Suprapubic skin (tissue), 4 donors: ENCODE measurements around the gene LIPC. TPM values are rescaled to one million over a fixed set of nuclear protein-coding genes. Genes with fewer than 3 reads are reported as not detected.

Experiments
- DNase-seq, 2 donors: peaks; one replicate each; pipeline ENCODE4 v3.0.0-alpha.2; 2019; ENCODE audit warnings: low spot score in 2 of 2
- H3K27ac ChIP-seq: fragments of 200-600 bp; sonication (generic); one replicate; pipeline ENCODE4 v1.5.1; 2019
- H3K27me3 ChIP-seq: fragments of 200-600 bp; sonication (generic); one replicate; pipeline ENCODE4 v1.5.1; 2019
- H3K36me3 ChIP-seq: fragments of 200-600 bp; sonication (generic); one replicate; pipeline ENCODE4 v1.5.1; 2019
- H3K4me1 ChIP-seq: fragments of 200-600 bp; sonication (generic); one replicate; pipeline ENCODE4 v1.5.1; 2019
- H3K4me3 ChIP-seq: fragments of 200-600 bp; sonication (generic); one replicate; pipeline ENCODE4 v1.5.1; 2019; ENCODE audit warnings: mild to moderate bottlenecking
- H3K9me3 ChIP-seq: fragments of 200-600 bp; sonication (generic); one replicate; pipeline ENCODE4 v1.5.1; 2019
- EP300 ChIP-seq: sonication (generic); formaldehyde crosslinking; IDR thresholded peaks from one replicate; pipeline ENCODE4 v1.6.1; 2017; ENCODE audit warnings: antibody characterized with exemption
- POLR2A ChIP-seq, 2 donors: fragments of 450-650 bp; IDR thresholded peaks; one replicate each; pipeline ENCODE4 v1.6.1; 2017; ENCODE audit warnings: antibody characterized with exemption in 2 of 2, mild to moderate bottlenecking in 2 of 2, moderate library complexity in 2 of 2
- POLR2AphosphoS5 ChIP-seq, 3 donors: sonication (generic); formaldehyde crosslinking; IDR thresholded peaks; one replicate each; pipeline ENCODE4 v1.6.1; 2017; ENCODE audit warnings: antibody characterized with exemption in 3 of 3
- WGBS: methylation state at CpG from one replicate; pipeline ENCODE4 v1.1.5; 2018; 5-methylcytosine and 5-hydroxymethylcytosine counted together
- total RNA-seq, 4 donors: library from RNA; depleted of rRNA; stranded (reverse); fragments of >200 nt; gene quantifications; one replicate each; pipeline ENCODE4 v1.1.0, GENCODE V29; 2016
- TF ChIP-seq, protein P1 (sequence below), 2 donors: fragments of 200-600 bp in 1 of 2; fragments of 450-650 bp in 1 of 2; sonication (generic) in 1 of 2; IDR thresholded peaks; one replicate each; pipeline ENCODE4 v1.5.1; 2016 to 2019; ENCODE audit warnings: antibody characterized with exemption in 2 of 2, mild to moderate bottlenecking in 1 of 2, moderate library complexity in 1 of 2

Gene LIPC
- total RNA-seq, 4 donors from 2014 or later: 0.26 to 0.96 TPM; not detected in 2

DNA sequence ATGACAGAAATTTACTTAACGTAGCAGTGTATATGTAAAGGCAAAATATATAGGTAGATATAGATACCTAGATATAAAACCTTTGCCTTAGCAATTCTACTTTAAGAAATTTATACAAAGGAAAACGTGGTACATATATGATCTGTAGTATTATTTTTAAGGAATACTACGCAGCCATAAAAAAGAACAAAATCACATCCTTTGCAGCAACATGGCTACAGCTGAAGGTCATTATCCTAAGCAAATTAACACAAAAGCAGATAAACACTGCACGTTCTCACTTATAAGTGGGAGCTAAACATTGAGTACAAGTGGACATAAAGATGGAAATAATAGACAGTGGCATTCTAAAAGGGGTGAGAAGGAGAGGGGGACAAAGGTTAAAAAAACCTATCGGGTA lies 14.8 kb upstream of the LIPC start:
- no peak for DNase-seq
- no peak for TF ChIP-seq POLR2A (IDR thresholded peaks at IDR 0.05)
- no peak for TF ChIP-seq EP300
- no peak for TF ChIP-seq POLR2AphosphoS5 (IDR thresholded peaks at IDR 0.05)
- TF ChIP-seq, protein P1, sequence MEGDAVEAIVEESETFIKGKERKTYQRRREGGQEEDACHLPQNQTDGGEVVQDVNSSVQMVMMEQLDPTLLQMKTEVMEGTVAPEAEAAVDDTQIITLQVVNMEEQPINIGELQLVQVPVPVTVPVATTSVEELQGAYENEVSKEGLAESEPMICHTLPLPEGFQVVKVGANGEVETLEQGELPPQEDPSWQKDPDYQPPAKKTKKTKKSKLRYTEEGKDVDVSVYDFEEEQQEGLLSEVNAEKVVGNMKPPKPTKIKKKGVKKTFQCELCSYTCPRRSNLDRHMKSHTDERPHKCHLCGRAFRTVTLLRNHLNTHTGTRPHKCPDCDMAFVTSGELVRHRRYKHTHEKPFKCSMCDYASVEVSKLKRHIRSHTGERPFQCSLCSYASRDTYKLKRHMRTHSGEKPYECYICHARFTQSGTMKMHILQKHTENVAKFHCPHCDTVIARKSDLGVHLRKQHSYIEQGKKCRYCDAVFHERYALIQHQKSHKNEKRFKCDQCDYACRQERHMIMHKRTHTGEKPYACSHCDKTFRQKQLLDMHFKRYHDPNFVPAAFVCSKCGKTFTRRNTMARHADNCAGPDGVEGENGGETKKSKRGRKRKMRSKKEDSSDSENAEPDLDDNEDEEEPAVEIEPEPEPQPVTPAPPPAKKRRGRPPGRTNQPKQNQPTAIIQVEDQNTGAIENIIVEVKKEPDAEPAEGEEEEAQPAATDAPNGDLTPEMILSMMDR (IDR thresholded peaks at IDR 0.05): no peak
- H3K27me3 ChIP-seq: no peaks in the 10 kb centered on the region
- no peaks in the 10 kb centered on the region for H3K9me3 ChIP-seq
- H3K4me1 ChIP-seq: no peaks in the 10 kb centered on the region
- no peaks in the 10 kb centered on the region for H3K36me3 ChIP-seq
- H3K4me3 ChIP-seq: no peak overlapping the region
- H3K27ac ChIP-seq: no peak overlapping the region
- WGBS: 71% methylated on average over 5 of the region's 5 CpGs

DNA sequence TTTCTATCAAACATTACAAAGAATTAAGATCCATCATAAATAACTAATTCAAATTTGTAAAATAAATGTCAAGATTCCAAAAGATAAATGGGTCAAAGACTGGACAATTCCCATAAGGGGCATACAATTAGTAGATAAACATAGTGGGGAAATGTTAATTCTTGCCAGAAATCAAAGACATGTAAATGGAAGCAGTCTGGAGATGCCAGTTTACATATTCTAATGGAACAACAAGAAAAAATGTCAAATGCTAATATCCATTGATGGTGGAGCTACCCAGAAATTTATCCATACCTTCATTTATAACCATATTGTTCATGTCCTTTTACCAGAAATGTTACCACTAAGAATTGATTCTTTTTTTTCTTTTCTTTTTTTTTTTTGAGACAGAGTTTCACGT lies 13.7 kb upstream of the LIPC start:
- Histone ChIP-seq H3K27ac (no peak overlapping the region), H3K4me1 (no peaks in the 10 kb centered on the region), H3K9me3 (no peaks in the 10 kb centered on the region), H3K4me3 (no peak overlapping the region), H3K27me3 (no peaks in the 10 kb centered on the region), H3K36me3 (no peaks in the 10 kb centered on the region)
- no peak for TF ChIP-seq EP300
- no peak for TF ChIP-seq POLR2AphosphoS5 (IDR thresholded peaks at IDR 0.05)
- no peak for TF ChIP-seq POLR2A (IDR thresholded peaks at IDR 0.05)
- TF ChIP-seq, protein P1 (IDR thresholded peaks at IDR 0.05): no peak
- DNase-seq: no peak
- WGBS: 85% methylated on average over 1 of the region's 1 CpG

DNA sequence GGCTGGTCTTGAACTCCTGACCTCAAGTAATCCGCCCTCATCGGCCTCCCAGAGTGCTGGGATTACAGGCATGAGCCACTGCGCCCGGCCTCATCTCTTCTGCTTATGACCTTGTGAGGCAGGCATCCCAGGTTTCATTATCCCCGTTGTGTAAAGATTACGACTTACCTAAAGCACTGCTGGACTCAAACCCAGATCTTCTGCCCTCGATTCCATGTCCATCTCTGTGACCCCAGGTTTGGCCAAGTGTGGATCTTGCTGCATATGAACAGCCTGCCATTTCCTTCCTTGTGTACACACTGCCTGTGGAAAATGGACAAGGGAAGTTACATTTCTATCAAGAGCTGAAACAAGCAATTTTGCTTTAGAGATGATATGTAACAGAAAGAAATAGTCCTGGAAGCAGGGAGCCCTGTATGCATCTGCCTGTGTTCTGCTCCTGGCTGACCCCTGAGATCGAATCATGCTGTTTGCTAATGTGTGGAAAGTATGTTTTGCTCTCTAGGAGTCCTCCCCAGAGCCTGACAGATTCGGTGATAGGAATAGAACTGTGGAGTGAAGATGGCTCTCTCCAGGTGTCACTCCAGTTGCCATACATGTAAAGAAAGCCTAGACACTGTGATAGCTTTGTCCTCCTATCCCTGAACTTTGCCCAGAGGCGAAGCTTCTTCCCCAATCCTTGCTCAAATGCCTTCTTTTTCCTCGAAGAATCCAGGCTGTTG lies 11.8 kb upstream of the LIPC start:
- WGBS: 92% methylated on average over 11 of the region's 11 CpGs
- Histone ChIP-seq H3K27ac (no peak overlapping the region), H3K9me3 (no peaks in the 10 kb centered on the region), H3K36me3 (no peaks in the 10 kb centered on the region), H3K27me3 (no peaks in the 10 kb centered on the region), H3K4me1 (peaks cover 5% of the 10 kb centered on the region), H3K4me3 (no peak overlapping the region)
- TF ChIP-seq EP300: no peak
- no peak for TF ChIP-seq POLR2AphosphoS5 (IDR thresholded peaks at IDR 0.05)
- no peak for TF ChIP-seq POLR2A (IDR thresholded peaks at IDR 0.05)
- TF ChIP-seq, protein P1 (IDR thresholded peaks at IDR 0.05): no peak
- no peak for DNase-seq

DNA sequence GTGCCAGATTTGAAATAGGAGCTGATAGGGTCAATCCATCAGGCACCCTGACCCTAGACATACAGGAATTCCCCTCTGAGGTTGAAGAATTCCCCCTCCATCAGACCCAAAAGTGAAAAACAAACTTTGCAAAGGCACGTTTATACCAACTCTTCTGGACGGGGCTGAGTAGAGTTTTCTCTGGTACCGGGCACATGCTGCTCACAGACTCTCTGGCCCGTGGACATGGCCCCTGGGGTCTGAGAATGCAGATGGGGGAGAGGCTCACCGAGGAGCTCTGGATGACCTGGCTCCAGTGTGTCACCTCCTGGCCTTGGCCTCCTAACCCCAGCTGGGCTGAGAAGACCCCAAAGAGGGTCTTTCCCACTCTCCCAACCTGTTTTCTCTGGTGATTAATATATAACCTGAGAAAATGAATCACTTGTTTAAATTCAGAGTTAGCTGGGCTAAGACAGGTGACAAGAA lies 11.2 kb upstream of the LIPC start:
- Histone ChIP-seq H3K27me3 (no peaks in the 10 kb centered on the region), H3K9me3 (no peaks in the 10 kb centered on the region), H3K36me3 (no peaks in the 10 kb centered on the region), H3K4me1 (peaks cover 5% of the 10 kb centered on the region), H3K27ac (no peak overlapping the region), H3K4me3 (no peak overlapping the region)
- no peak for DNase-seq
- TF ChIP-seq POLR2A (IDR thresholded peaks at IDR 0.05) (no peak), EP300 (no peak), POLR2AphosphoS5 (IDR thresholded peaks at IDR 0.05) (no peak)
- TF ChIP-seq, protein P1 (IDR thresholded peaks at IDR 0.05): no peak
- WGBS: 84% methylated on average over 3 of the region's 5 CpGs

DNA sequence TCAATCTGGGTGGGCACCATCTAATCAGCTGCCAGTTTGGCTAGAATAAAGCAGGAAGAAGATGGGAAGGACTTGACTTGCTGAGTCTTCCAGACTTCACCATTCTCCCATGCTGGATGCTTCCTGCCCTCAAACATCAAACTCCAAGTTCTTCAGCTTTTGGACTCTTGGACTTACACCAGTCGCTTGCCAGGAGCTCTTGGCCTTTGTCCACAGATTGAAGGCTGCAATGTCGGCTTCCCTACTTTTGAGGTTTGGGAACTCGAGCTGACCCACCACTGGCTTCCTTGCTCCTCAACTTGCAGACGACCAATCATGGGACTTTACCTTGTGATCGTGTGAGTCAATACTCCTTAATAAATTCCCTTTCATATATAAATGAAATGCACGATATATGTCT lies 8.6 kb upstream of the LIPC start:
- H3K27ac ChIP-seq: no peak overlapping the region
- H3K36me3 ChIP-seq: no peaks in the 10 kb centered on the region
- DNase-seq: no peak
- H3K9me3 ChIP-seq: no peaks in the 10 kb centered on the region
- peaks cover 7% of the 10 kb centered on the region for H3K4me1 ChIP-seq
- H3K4me3 ChIP-seq: no peak overlapping the region
- 88% methylated on average over 6 of the region's 6 CpGs for WGBS
- TF ChIP-seq, protein P1 (IDR thresholded peaks at IDR 0.05): no peak
- TF ChIP-seq EP300: no peak
- no peak for TF ChIP-seq POLR2A (IDR thresholded peaks at IDR 0.05)
- no peak for TF ChIP-seq POLR2AphosphoS5 (IDR thresholded peaks at IDR 0.05)
- no peaks in the 10 kb centered on the region for H3K27me3 ChIP-seq
